Measurements from ENCODE around the gene TMEM120B.

Gene TMEM120B

DNA sequence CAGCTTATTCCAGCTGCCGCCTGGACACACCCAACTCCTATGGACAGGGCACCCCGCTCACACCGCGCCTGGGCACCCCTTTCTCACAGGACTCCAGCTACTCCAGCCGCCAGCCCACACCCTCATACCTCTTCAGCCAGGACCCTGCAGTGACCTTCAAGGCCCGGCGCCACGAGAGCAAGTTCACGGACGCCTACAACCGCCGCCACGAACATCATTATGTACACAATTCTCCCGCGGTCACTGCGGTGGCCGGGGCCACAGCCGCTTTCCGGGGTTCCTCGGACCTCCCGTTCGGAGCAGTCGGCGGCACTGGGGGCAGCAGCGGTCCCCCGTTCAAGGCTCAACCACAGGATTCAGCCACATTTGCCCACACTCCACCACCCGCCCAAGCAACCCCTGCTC is 97.2 kb downstream of the TMEM120B start:
- ATAC-seq (replicated peaks) (no peak), DNase-seq (no peak)
- no peak overlapping the region for H3K4me3 Mint-ChIP-seq
- no peak overlapping the region for H3K27ac Mint-ChIP-seq
- no peaks in the 10 kb centered on the region for H3K9me3 Mint-ChIP-seq
- peaks cover 41 to 80% of the 10 kb centered on the region in 2 donors for H3K4me1 Mint-ChIP-seq
- peaks cover 51 to 58% of the 10 kb centered on the region in 2 donors for H3K36me3 Mint-ChIP-seq
- no peaks in the 10 kb centered on the region for H3K27me3 Mint-ChIP-seq

DNA sequence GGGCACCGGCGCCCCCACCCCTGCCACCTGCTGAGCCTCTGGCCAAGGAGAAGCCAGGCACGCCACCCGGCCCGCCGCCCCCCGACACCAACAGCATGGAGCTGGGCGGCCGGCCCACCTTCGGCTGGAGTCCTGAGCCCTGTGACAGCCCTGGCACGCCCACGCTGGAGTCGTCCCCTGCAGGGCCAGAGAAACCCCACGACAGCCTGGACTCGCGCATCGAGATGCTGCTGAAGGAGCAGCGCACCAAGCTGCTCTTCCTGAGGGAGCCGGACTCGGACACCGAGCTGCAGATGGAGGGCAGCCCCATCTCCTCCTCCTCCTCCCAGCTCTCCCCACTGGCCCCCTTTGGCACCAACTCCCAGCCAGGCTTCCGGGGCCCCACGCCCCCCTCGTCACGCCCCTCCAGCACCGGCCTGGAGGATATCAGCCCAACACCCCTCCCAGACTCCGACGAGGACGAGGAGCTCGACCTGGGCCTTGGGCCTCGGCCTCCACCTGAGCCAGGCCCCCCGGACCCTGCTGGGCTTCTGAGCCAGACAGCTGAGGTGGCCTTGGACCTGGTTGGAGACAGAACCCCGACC is 97.8 kb downstream of the TMEM120B start:
- no peak overlapping the region for H3K4me3 Mint-ChIP-seq
- DNase-seq, result no peak
- H3K9me3 Mint-ChIP-seq, result no peaks in the 10 kb centered on the region
- no peak for ATAC-seq (replicated peaks)
- H3K4me1 Mint-ChIP-seq, result peaks cover 41 to 76% of the 10 kb centered on the region in 2 donors
- no peaks in the 10 kb centered on the region for H3K27me3 Mint-ChIP-seq
- peak overlapping the region; percentile 31 for H3K27ac Mint-ChIP-seq
- H3K36me3 Mint-ChIP-seq, result peaks cover 53 to 61% of the 10 kb centered on the region in 2 donors

DNA sequence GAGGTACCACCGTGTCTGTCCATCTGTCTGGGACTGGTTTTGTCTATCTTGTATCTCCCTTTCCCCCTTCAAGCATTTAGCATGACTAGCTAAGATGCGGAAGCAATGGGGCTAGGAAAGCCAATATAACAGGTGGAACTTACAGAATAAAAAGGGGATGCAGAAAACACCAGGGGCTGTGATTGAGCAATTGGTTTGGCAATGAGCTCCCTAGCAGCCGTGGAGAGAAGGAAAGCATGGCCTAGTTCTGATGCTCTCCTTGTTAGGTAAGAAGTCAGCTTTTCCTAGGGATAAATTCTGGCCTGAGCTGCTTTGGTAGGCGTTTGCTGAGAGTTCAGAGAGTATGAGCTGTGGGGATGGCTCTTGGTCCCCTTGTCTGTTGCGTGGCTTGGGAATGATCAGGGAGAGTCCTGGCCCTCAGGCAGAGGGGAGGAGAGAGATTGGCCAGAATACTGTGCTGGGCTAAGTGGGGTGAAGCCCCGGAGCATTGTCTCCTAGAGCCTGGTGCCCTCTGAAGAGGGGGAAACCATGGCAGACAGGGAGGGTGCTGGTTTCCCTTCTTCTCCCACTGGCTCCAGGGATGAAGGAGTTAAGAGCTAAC is 98.4 kb downstream of the TMEM120B start:
- ATAC-seq (replicated peaks) (no peak), DNase-seq (no peak)
- peaks cover 56 to 59% of the 10 kb centered on the region in 2 donors for H3K36me3 Mint-ChIP-seq
- peaks cover 37 to 71% of the 10 kb centered on the region in 2 donors for H3K4me1 Mint-ChIP-seq
- peak overlapping the region; percentile 87 to 91 for H3K4me3 Mint-ChIP-seq
- peak overlapping the region; percentile 90 for H3K27ac Mint-ChIP-seq
- no peaks in the 10 kb centered on the region for H3K9me3 Mint-ChIP-seq
- H3K27me3 Mint-ChIP-seq, result no peaks in the 10 kb centered on the region

DNA sequence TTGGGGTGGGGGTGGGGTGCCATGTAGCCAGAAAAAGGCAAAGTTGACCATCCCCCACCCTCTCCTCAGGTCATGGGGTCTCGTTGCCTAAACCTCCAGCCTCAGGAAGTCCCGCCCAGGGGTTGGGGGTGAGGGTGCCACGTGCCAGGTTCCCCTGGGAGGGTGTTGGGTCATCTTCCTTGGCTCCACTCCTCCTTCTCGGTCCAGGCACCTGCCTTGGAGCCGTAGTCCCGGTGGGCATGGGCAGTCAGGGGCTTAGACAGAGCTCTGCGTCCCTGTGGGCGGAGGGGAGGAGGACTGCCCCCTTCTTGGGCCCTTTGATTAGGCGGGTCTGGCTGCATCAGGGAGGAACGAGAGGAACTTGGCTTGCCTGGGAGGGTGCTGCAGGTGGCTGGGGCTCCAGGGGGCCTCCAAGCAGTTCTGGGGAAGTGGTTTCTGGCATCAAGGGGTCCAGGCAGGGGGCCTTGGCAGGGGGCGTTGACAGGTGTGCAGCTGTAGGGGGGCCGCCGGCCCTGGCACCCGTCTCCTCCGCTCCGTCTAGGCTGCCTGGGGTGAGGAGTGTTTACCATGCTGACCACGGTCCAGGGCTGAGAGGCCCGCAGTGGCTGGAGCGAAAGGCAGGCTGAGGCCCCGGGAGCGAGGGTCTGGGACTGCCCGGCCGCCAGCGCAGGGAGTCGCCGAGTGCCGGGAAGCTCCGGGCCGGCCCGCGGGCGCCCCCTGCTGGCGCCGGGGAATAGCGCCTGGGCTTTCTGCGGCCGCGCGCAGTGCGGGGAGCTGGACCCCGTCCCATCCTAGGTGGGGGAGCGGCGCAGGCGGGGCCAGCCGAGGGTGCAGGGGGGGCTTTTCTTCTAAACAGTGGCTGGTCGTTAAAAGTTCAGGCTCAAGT is 99.1 kb downstream of the TMEM120B start:
- Mint-ChIP-seq H3K27me3 (no peaks in the 10 kb centered on the region), H3K9me3 (no peaks in the 10 kb centered on the region), H3K4me3 (peak overlapping the region; percentile 87 to 91), H3K36me3 (peaks cover 55 to 59% of the 10 kb centered on the region in 2 donors), H3K4me1 (peaks cover 34 to 63% of the 10 kb centered on the region in 2 donors), H3K27ac (peak overlapping the region; percentile 90)
- DNase-seq, result peak; percentile 53
- peak; percentile 89 to 91 for ATAC-seq (replicated peaks)

DNA sequence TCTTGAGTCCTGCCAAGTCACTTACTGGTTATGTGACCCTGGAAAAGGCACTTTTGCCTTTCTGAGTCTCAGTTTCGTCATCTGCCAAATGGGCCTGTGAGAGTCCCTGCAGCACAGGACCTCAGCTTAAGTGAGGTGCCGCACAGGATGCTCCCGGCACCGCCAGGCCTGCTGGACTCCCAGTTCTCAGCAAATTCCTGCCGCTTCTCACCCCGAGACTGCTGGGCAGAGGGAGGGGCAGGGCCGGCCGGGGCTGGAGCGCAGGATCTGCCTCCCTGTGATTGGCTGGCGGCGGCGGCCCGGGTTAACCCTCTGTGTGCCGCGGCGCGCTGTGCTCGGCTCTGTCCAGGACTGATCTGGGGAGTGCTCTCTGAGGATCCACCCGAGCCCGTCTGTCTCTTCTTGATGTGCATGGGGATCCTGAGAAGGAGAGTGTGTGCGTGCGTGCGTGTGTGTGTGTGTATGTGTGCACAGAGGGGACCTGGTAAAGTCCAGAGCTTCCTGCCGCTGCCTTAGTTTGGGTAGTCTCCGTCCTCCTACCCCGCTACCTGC is 99.8 kb downstream of the TMEM120B start:
- H3K27me3 Mint-ChIP-seq, result no peaks in the 10 kb centered on the region
- peaks cover 59 to 61% of the 10 kb centered on the region in 2 donors for H3K36me3 Mint-ChIP-seq
- H3K4me1 Mint-ChIP-seq, result peaks cover 32 to 56% of the 10 kb centered on the region in 2 donors
- H3K27ac Mint-ChIP-seq, result peak overlapping the region; percentile 71
- H3K4me3 Mint-ChIP-seq, result peak overlapping the region; percentile 87 to 91
- DNase-seq, result no peak
- no peaks in the 10 kb centered on the region for H3K9me3 Mint-ChIP-seq
- ATAC-seq (replicated peaks), result peak; percentile 31 to 32

DNA sequence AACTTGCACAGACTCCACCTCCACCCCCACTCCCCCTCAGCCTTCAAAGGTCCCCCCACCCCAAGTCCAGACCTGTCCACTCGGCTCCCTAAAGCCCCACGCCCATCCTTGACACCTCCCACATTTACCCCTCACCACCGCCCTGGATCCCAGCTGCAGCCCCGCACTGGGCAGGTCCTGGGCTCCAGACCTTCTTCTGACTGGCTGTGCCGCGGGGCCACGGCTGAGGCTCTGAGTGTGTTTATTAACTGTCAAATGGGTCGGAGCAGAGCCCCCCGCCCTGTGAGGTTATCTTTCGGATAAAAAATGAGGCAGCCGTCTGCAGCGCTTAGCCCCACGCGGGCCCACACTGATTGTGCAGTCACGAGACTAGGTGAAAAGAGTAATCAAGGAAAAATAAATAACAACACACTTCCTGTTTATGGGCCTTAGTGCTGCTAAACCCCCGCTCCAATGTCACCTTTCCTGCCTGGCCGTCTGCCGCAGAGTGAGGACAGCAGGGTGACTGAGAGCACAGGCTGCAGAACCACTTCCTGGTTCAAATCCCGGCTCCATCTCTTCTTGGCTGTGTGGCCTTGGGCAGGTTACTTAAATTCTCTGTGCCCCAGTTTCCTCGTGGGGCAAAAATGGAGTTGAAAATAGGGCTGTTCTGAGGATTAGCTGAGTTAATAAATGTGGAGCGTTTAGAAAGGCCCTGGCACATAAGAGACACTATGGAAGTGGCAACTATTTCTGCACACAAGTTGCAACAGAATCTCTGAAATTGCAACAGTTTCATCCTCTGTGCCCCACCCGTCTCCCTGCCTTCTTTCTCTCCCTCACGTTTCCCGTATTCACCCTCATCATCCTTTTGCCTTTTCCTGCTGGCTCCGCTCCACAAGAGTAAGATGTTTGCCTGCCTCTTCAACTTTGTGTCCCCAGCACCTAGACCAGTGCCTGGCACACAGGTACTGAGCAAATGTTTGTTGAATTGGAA is 100.7 kb downstream of the TMEM120B start:
- H3K27ac Mint-ChIP-seq, result peak overlapping the region; percentile 20
- H3K9me3 Mint-ChIP-seq, result no peaks in the 10 kb centered on the region
- peak overlapping the region; percentile 87 to 91 for H3K4me3 Mint-ChIP-seq
- peaks cover 65 to 69% of the 10 kb centered on the region in 2 donors for H3K36me3 Mint-ChIP-seq
- ATAC-seq (replicated peaks) (no peak), DNase-seq (no peak)
- H3K27me3 Mint-ChIP-seq, result no peaks in the 10 kb centered on the region
- H3K4me1 Mint-ChIP-seq, result peaks cover 29 to 48% of the 10 kb centered on the region in 2 donors

DNA sequence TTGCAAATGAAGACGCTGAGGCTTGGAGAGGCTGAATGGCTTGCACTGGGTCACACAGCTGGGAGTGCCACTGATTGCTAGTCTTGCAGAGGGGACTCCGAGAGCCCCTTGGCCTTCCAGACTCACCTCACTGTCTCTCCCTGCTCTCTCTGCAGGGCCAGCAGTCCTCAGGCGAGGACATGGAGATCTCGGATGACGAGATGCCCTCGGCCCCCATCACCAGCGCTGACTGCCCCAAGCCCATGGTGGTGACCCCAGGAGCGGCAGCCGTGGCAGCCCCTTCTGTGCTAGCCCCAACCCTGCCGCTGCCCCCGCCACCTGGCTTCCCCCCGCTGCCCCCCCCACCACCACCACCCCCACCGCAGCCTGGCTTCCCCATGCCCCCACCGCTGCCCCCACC is 101.4 kb downstream of the TMEM120B start:
- DNase-seq, result no peak
- Mint-ChIP-seq H3K36me3 (peaks cover 58 to 64% of the 10 kb centered on the region in 2 donors), H3K27me3 (no peaks in the 10 kb centered on the region), H3K4me1 (peaks cover 26 to 43% of the 10 kb centered on the region in 2 donors), H3K27ac (no peak overlapping the region), H3K9me3 (no peaks in the 10 kb centered on the region), H3K4me3 (no peak overlapping the region)
- ATAC-seq (replicated peaks), result no peak

DNA sequence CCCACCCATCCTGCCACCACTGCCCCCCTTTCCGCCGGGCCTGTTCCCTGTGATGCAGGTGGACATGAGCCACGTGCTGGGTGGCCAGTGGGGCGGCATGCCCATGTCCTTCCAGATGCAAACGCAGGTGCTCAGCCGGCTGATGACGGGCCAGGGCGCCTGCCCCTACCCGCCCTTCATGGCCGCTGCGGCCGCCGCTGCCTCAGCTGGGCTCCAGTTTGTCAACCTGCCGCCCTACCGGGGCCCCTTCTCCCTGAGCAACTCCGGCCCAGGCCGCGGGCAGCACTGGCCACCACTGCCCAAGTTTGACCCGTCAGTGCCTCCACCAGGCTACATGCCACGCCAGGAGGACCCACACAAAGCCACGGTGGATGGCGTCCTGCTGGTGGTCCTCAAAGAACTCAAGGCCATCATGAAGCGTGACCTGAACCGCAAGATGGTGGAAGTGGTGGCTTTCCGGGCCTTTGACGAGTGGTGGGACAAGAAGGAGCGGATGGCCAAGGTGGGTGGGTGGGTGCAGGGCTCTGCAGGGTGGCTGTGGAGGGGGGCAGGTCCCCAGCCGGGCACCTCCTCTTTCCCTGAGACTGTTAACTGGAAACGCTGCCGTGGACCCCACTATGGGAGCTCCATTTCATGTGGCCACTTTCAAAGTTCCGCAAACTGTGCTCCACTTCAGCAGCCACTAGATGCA is 102.0 kb downstream of the TMEM120B start:
- no peak overlapping the region for H3K4me3 Mint-ChIP-seq
- H3K36me3 Mint-ChIP-seq, result peaks cover 58 to 63% of the 10 kb centered on the region in 2 donors
- no peak for ATAC-seq (replicated peaks)
- peak overlapping the region; percentile 25 for H3K27ac Mint-ChIP-seq
- H3K9me3 Mint-ChIP-seq, result no peaks in the 10 kb centered on the region
- peaks cover 30 to 43% of the 10 kb centered on the region in 2 donors for H3K4me1 Mint-ChIP-seq
- no peaks in the 10 kb centered on the region for H3K27me3 Mint-ChIP-seq
- DNase-seq, result no peak

DNA sequence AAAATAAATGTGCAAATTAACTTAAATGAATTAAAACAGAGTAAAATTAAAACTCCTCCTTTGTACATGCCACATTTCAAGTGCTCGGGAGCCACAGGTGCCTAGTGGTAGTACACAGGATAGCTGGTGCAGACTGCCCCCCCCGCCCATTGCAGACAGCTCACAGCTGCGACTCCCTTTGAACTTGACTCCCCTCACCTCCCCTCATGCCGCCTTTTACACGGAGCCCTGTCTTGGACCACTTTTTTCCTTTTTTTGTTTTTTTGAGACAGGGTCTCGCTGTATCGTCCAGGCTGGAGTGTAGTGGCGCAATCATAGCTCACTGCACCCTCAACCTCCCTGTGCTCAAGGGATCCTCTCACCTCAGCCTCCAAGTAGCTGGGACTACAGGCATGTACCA is 102.7 kb downstream of the TMEM120B start:
- Mint-ChIP-seq H3K4me1 (peaks cover 30 to 39% of the 10 kb centered on the region in 2 donors), H3K36me3 (peaks cover 55 to 58% of the 10 kb centered on the region in 2 donors), H3K27ac (no peak overlapping the region), H3K4me3 (no peak overlapping the region), H3K9me3 (no peaks in the 10 kb centered on the region), H3K27me3 (no peaks in the 10 kb centered on the region)
- DNase-seq (no peak), ATAC-seq (replicated peaks) (no peak)

DNA sequence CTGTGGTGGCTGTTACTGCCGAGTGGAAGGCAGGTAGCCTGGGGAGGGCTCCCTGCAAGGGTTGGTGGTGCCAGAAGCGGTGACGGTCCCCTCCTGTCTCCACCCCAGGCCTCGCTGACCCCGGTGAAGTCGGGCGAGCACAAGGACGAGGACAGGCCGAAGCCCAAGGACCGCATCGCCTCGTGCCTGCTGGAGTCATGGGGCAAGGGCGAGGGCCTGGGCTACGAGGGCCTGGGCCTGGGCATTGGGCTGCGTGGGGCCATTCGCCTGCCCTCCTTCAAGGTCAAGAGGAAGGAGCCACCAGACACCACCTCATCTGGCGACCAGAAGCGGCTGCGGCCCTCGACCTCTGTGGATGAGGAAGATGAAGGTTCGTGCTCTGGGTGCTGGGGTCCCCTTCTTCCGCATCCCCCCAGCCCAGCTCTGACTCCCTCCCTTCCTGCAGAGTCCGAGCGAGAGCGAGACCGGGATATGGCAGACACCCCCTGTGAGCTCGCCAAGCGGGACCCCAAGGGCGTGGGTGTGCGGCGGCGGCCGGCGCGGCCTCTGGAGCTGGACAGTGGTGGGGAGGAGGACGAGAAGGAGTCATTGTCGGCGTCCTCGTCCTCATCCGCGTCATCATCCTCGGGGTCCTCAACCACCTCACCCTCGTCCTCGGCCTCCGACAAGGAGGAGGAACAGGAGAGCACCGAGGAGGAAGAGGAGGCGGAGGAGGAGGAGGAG is 104.5 kb downstream of the TMEM120B start:
- ATAC-seq (replicated peaks) (no peak), DNase-seq (no peak)
- H3K9me3 Mint-ChIP-seq, result no peaks in the 10 kb centered on the region
- peaks cover 19 to 23% of the 10 kb centered on the region in 2 donors for H3K4me1 Mint-ChIP-seq
- H3K27ac Mint-ChIP-seq, result no peak overlapping the region
- peaks cover 45 to 54% of the 10 kb centered on the region in 2 donors for H3K36me3 Mint-ChIP-seq
- no peaks in the 10 kb centered on the region for H3K27me3 Mint-ChIP-seq
- H3K4me3 Mint-ChIP-seq, result no peak overlapping the region

DNA sequence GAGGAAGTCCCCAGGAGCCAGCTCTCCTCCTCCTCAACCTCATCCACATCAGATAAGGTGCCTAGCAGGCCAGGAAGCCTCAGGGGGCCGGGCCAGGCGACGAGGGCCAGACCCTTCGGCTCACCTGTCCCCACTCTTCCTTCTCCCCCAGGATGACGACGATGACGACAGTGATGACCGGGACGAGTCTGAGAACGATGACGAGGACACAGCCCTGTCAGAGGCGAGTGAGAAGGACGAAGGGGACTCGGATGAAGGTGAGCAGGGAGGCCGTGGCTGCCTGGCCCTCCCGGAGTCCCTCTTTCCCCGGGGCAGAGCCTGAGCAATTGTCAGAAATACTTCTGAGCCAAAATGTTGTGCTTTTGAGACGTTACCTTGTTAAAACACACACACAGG is 105.1 kb downstream of the TMEM120B start:
- no peak for DNase-seq
- Mint-ChIP-seq H3K9me3 (no peaks in the 10 kb centered on the region), H3K27ac (no peak overlapping the region), H3K4me1 (peaks cover 16 to 18% of the 10 kb centered on the region in 2 donors), H3K27me3 (no peaks in the 10 kb centered on the region), H3K4me3 (no peak overlapping the region), H3K36me3 (peaks cover 41 to 51% of the 10 kb centered on the region in 2 donors)
- ATAC-seq (replicated peaks), result no peak

DNA sequence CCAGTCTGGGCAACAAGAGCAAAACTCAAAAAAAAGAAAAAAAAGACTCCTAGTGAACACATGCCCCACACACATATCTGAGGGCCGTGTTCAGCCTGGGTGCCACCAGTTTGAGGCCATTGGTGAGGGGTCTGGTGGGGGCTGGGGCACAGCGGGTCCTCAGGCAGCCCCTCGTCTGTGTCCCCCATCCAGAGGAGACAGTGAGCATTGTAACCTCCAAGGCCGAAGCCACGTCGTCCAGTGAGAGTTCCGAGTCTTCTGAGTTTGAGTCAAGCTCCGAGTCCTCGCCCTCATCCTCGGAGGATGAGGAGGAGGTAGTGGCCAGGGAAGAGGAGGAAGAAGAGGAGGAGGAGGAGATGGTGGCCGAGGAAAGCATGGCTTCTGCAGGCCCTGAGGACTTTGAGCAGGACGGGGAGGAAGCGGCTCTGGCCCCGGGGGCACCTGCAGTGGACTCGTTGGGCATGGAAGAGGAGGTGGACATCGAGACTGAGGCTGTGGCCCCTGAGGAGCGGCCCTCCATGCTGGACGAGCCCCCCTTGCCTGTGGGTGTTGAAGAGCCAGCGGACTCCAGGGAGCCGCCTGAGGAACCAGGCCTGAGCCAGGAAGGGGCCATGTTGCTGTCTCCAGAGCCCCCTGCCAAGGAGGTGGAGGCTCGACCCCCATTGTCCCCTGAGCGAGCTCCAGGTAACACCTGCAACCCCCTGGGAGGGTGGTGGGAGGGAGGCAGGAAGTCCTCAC is 106.8 kb downstream of the TMEM120B start:
- Mint-ChIP-seq H3K4me3 (no peak overlapping the region), H3K27ac (peak overlapping the region; percentile 60), H3K4me1 (peaks cover 6 to 10% of the 10 kb centered on the region in 2 donors), H3K36me3 (peaks cover 37 to 47% of the 10 kb centered on the region in 2 donors), H3K27me3 (no peaks in the 10 kb centered on the region), H3K9me3 (no peaks in the 10 kb centered on the region)
- no peak for DNase-seq
- ATAC-seq (replicated peaks), result no peak
